ENCODE measurements around the gene ADAMTS15. TPM values are rescaled to one million over a fixed set of nuclear protein-coding genes. Genes with fewer than 3 reads are reported as not detected.

ADAMTS15 gene
- total and polyA plus RNA-seq, 2 donors: 16.4 to 29.8 TPM

GRCh38 chr11:130451231-130452019, 3.0 kb downstream of the ADAMTS15 start:
- no peak overlapping the region for H3K4me3 ChIP-seq (ENCODE audit: low read depth, low read length)
- WGBS: 71% methylated on average over 6 of the region's 6 CpGs
- no peaks in the 10 kb centered on the region for H3K4me1 ChIP-seq (ENCODE audit: insufficient read depth)

GRCh38 chr11:130452176-130452575, 3.7 kb downstream of the ADAMTS15 start:
- no peaks in the 10 kb centered on the region for H3K36me3 ChIP-seq (ENCODE audit: insufficient read depth)
- no peak overlapping the region for H3K27ac ChIP-seq (ENCODE audit: low read depth)
- H3K4me1 ChIP-seq (ENCODE audit: insufficient read depth): no peaks in the 10 kb centered on the region
- WGBS: 70% methylated on average over 9 of the region's 9 CpGs
- DNase-seq (ENCODE audit: extremely low spot score): no peak
- no peak overlapping the region for H3K4me3 ChIP-seq (ENCODE audit: low read depth, low read length)

More at GRCh38 chr11:130451231-130452019, 3.0 kb downstream of the ADAMTS15 start:
- no peak for DNase-seq (ENCODE audit: extremely low spot score)
- Histone ChIP-seq H3K36me3 (ENCODE audit: insufficient read depth) (no peaks in the 10 kb centered on the region), H3K27ac (ENCODE audit: low read depth) (no peak overlapping the region)

- no peak for DNase-seq (ENCODE audit: extremely low spot score)
- no peaks in the 10 kb centered on the region for H3K36me3 ChIP-seq (ENCODE audit: insufficient read depth)
- H3K27ac ChIP-seq (ENCODE audit: low read depth): no peak overlapping the region
- H3K4me3 ChIP-seq (ENCODE audit: low read depth, low read length): no peak overlapping the region
- no peaks in the 10 kb centered on the region for H3K4me1 ChIP-seq (ENCODE audit: insufficient read depth)
- WGBS: 80% methylated on average over 6 of the region's 6 CpGs
These were observed 4.5 kb downstream of the ADAMTS15 start for GRCh38 chr11:130452940-130453339.

- 65% methylated on average over 12 of the region's 12 CpGs for WGBS
- H3K4me1 ChIP-seq (ENCODE audit: insufficient read depth): no peaks in the 10 kb centered on the region
- H3K27ac ChIP-seq (ENCODE audit: low read depth): no peak overlapping the region
These were observed 6.2 kb downstream of the ADAMTS15 start for GRCh38 chr11:130454491-130455252.

GRCh38 chr11:130455483-130456127, 7.2 kb downstream of the ADAMTS15 start:
- no peak for DNase-seq (ENCODE audit: extremely low spot score)
- no peak overlapping the region for H3K4me3 ChIP-seq (ENCODE audit: low read depth, low read length)
- H3K36me3 ChIP-seq (ENCODE audit: insufficient read depth): no peaks in the 10 kb centered on the region
- no peaks in the 10 kb centered on the region for H3K4me1 ChIP-seq (ENCODE audit: insufficient read depth)
- 78% methylated on average over 15 of the region's 15 CpGs for WGBS
- H3K27ac ChIP-seq (ENCODE audit: low read depth): no peak overlapping the region

More at GRCh38 chr11:130454491-130455252, 6.2 kb downstream of the ADAMTS15 start:
- H3K4me3 ChIP-seq (ENCODE audit: low read depth, low read length): no peak overlapping the region
- no peaks in the 10 kb centered on the region for H3K36me3 ChIP-seq (ENCODE audit: insufficient read depth)
- DNase-seq (ENCODE audit: extremely low spot score): no peak

GRCh38 chr11:130456286-130456685, 7.8 kb downstream of the ADAMTS15 start:
- no peak overlapping the region for H3K27ac ChIP-seq (ENCODE audit: low read depth)
- 85% methylated on average over 3 of the region's 3 CpGs for WGBS
- H3K36me3 ChIP-seq (ENCODE audit: insufficient read depth): no peaks in the 10 kb centered on the region
- H3K4me1 ChIP-seq (ENCODE audit: insufficient read depth): no peaks in the 10 kb centered on the region
- no peak overlapping the region for H3K4me3 ChIP-seq (ENCODE audit: low read depth, low read length)
- DNase-seq (ENCODE audit: extremely low spot score): no peak

- DNase-seq (ENCODE audit: extremely low spot score): no peak
- Histone ChIP-seq H3K4me3 (ENCODE audit: low read depth, low read length) (no peak overlapping the region), H3K4me1 (ENCODE audit: insufficient read depth) (no peaks in the 10 kb centered on the region), H3K36me3 (ENCODE audit: insufficient read depth) (no peaks in the 10 kb centered on the region), H3K27ac (ENCODE audit: low read depth) (no peak overlapping the region)
- WGBS: 75% methylated on average over 20 of the region's 20 CpGs
These were observed 9.4 kb downstream of the ADAMTS15 start for GRCh38 chr11:130457623-130458409.

- H3K4me3 ChIP-seq (ENCODE audit: low read depth, low read length): no peak overlapping the region
- DNase-seq (ENCODE audit: extremely low spot score): no peak
- WGBS: 81% methylated on average over 4 of the region's 4 CpGs
- no peaks in the 10 kb centered on the region for H3K4me1 ChIP-seq (ENCODE audit: insufficient read depth)
- H3K36me3 ChIP-seq (ENCODE audit: insufficient read depth): no peaks in the 10 kb centered on the region
- no peak overlapping the region for H3K27ac ChIP-seq (ENCODE audit: low read depth)
These were observed 9.9 kb downstream of the ADAMTS15 start for GRCh38 chr11:130458410-130458729.

- no peak overlapping the region for H3K27ac ChIP-seq (ENCODE audit: low read depth)
- H3K4me1 ChIP-seq (ENCODE audit: insufficient read depth): no peaks in the 10 kb centered on the region
- H3K36me3 ChIP-seq (ENCODE audit: insufficient read depth): no peaks in the 10 kb centered on the region
- no peak overlapping the region for H3K4me3 ChIP-seq (ENCODE audit: low read depth, low read length)
- WGBS: 94% methylated on average over 7 of the region's 7 CpGs
- DNase-seq (ENCODE audit: extremely low spot score): no peak
These were observed 11.1 kb downstream of the ADAMTS15 start for GRCh38 chr11:130459521-130459920.

- Histone ChIP-seq H3K27ac (ENCODE audit: low read depth) (no peak overlapping the region), H3K4me3 (ENCODE audit: low read depth, low read length) (no peak overlapping the region), H3K4me1 (ENCODE audit: insufficient read depth) (no peaks in the 10 kb centered on the region), H3K36me3 (ENCODE audit: insufficient read depth) (no peaks in the 10 kb centered on the region)
- DNase-seq (ENCODE audit: extremely low spot score): no peak
- 96% methylated on average over 31 of the region's 31 CpGs for WGBS
These were observed 13.8 kb downstream of the ADAMTS15 start for GRCh38 chr11:130462101-130462885.

- no peak overlapping the region for H3K27ac ChIP-seq (ENCODE audit: low read depth)
- H3K36me3 ChIP-seq (ENCODE audit: insufficient read depth): no peaks in the 10 kb centered on the region
- 92% methylated on average over 8 of the region's 8 CpGs for WGBS
- no peak overlapping the region for H3K4me3 ChIP-seq (ENCODE audit: low read depth, low read length)
- no peak for DNase-seq (ENCODE audit: extremely low spot score)
- no peaks in the 10 kb centered on the region for H3K4me1 ChIP-seq (ENCODE audit: insufficient read depth)
These were observed 14.5 kb downstream of the ADAMTS15 start for GRCh38 chr11:130462931-130463330.

GRCh38 chr11:130464291-130464812, 15.9 kb downstream of the ADAMTS15 start:
- no peaks in the 10 kb centered on the region for H3K36me3 ChIP-seq (ENCODE audit: insufficient read depth)
- no peak overlapping the region for H3K4me3 ChIP-seq (ENCODE audit: low read depth, low read length)
- DNase-seq (ENCODE audit: extremely low spot score): no peak
- H3K4me1 ChIP-seq (ENCODE audit: insufficient read depth): no peaks in the 10 kb centered on the region
- H3K27ac ChIP-seq (ENCODE audit: low read depth): no peak overlapping the region
